ENCODE measurements around the gene CARS1.

CARS1 gene

GRCh38 chr11:3093281-3094191, 36.3 kb upstream of the CARS1 start:
- ChIA-PET POLR2A (ENCODE audit: low non-redundant PET) (no interaction called here), CTCF (interaction anchor here (2.8 kb wide), 1 partner anchor 43 kb away, joined by 40 read pairs; no protein-coding TSS in a partner anchor)
- no peak for TF ChIP-seq CTCF (conservative IDR thresholded peaks at IDR 0.05; ENCODE audit: low read depth)
- no peak overlapping the region for H3K27ac ChIP-seq
- no peak for DNase-seq (ENCODE audit: low spot score)

- no peak for DNase-seq (ENCODE audit: low spot score)
- ChIA-PET POLR2A (ENCODE audit: low non-redundant PET) (no interaction called here), CTCF (interaction anchor here (1.0 to 2.8 kb wide), 5 partner anchors 10 to 560 kb away, joined by 3 to 40 read pairs (median 5); no protein-coding TSS in a partner anchor)
- no peak overlapping the region for H3K27ac ChIP-seq
- TF ChIP-seq CTCF (conservative IDR thresholded peaks at IDR 0.05; ENCODE audit: low read depth), result no peak
Measured at GRCh38 chr11:3092603-3093141, 35.4 kb upstream of the CARS1 start.

GRCh38 chr11:3091846-3092602, 34.8 kb upstream of the CARS1 start:
- TF ChIP-seq CTCF (conservative IDR thresholded peaks at IDR 0.05; ENCODE audit: low read depth), result peak; percentile 98
- H3K27ac ChIP-seq, result peak overlapping the region; percentile 15; the same call in 1 of the 2 replicates
- DNase-seq (ENCODE audit: low spot score), result peak; percentile 90
- ChIA-PET CTCF (interaction anchor here (0.6 to 2.8 kb wide), 34 partner anchors 10 to 559 kb away, joined by 3 to 40 read pairs (median 4); partner anchors contain the start of gene PHLDA2), POLR2A (ENCODE audit: low non-redundant PET) (no interaction called here)

GRCh38 chr11:3091081-3091845, 34.0 kb upstream of the CARS1 start:
- peak overlapping the region; percentile 15 for H3K27ac ChIP-seq
- TF ChIP-seq CTCF (conservative IDR thresholded peaks at IDR 0.05; ENCODE audit: low read depth), result no peak
- CTCF ChIA-PET, result interaction anchor here (0.5 to 2.8 kb wide), 35 partner anchors 10 to 559 kb away, joined by 3 to 40 read pairs (median 4); partner anchors contain the start of gene PHLDA2
- no peak for DNase-seq (ENCODE audit: low spot score)
- POLR2A ChIA-PET (ENCODE audit: low non-redundant PET), result interaction anchor here (0.6 to 1.1 kb wide), 2 partner anchors 33 to 34 kb away, joined by 3 read pairs; partner anchors contain the start of gene CARS1

GRCh38 chr11:3090096-3090901, 33.1 kb upstream of the CARS1 start:
- TF ChIP-seq CTCF (conservative IDR thresholded peaks at IDR 0.05; ENCODE audit: low read depth), result no peak
- ChIA-PET CTCF (interaction anchor here (0.5 to 2.8 kb wide), 10 partner anchors 9 to 160 kb away, joined by 3 to 40 read pairs (median 8); partner anchors contain the start of gene PHLDA2), POLR2A (ENCODE audit: low non-redundant PET) (interaction anchor here (1.1 kb wide), 1 partner anchor 33 kb away, joined by 3 read pairs; the partner anchor contains the start of gene CARS1)
- no peak for DNase-seq (ENCODE audit: low spot score)
- H3K27ac ChIP-seq, result peak overlapping the region; percentile 15; the same call in 1 of the 2 replicates

All from RWPE1 (cell line).